Type B pancreatic cell (in vitro differentiated cells): ENCODE data around the gene ZBTB12. TPM values are rescaled to one million over a fixed set of nuclear protein-coding genes. Genes with fewer than 3 reads are reported as not detected.
A peak's percentile ranks its signal among the peaks of the same experiment; 100 is the strongest.
"Not testable (repeated sequence)": the region's sequence is repeated elsewhere in the genome, so short reads cannot be mapped to it uniquely, and the experiment has no call there.

ENCODE experiments used
- DNase-seq: peaks from one replicate; pipeline ENCODE4 v3.0.0; 2021; ENCODE audit warnings: mixed read lengths; ENCODE audit not compliant: unreplicated experiment; ENCODE audit errors: extremely low spot score
- H3K27ac Mint-ChIP-seq: 2 replicates; pipeline ENCODE4 v1.8.0; 2021; ENCODE audit warnings: mild to moderate bottlenecking, mixed read lengths
- H3K27me3 Mint-ChIP-seq: 2 replicates; pipeline ENCODE4 v1.8.0; 2021; ENCODE audit warnings: mixed read lengths
- H3K36me3 Mint-ChIP-seq: 2 replicates; pipeline ENCODE4 v1.8.0; 2021; ENCODE audit warnings: mixed read lengths
- H3K4me1 Mint-ChIP-seq: one replicate; pipeline ENCODE4 v1.8.0; 2021; ENCODE audit warnings: mixed read lengths; ENCODE audit not compliant: unreplicated experiment
- H3K4me3 Mint-ChIP-seq: 2 replicates; pipeline ENCODE4 v1.8.0; 2021; ENCODE audit warnings: mild to moderate bottlenecking, mixed read lengths
- H3K9me3 Mint-ChIP-seq: 2 replicates; pipeline ENCODE4 v1.8.0; 2021; ENCODE audit warnings: mixed read lengths
- total RNA-seq: library from RNA; stranded (reverse); gene quantifications from 2 replicates; pipeline ENCODE4 v1.2.1, GENCODE V29; 2021; ENCODE audit warnings: low replicate concordance
- TF ChIP-seq, protein P1 (sequence below): fragments of 200-600 bp; sonication (generic); conservative IDR thresholded peaks from 2 replicates; pipeline ENCODE4 v1.5.0; 2021; ENCODE audit warnings: antibody characterized with exemption, mild to moderate bottlenecking

Gene ZBTB12
- total RNA-seq, 1 donor from 2014 or later: 37.7 TPM

DNA sequence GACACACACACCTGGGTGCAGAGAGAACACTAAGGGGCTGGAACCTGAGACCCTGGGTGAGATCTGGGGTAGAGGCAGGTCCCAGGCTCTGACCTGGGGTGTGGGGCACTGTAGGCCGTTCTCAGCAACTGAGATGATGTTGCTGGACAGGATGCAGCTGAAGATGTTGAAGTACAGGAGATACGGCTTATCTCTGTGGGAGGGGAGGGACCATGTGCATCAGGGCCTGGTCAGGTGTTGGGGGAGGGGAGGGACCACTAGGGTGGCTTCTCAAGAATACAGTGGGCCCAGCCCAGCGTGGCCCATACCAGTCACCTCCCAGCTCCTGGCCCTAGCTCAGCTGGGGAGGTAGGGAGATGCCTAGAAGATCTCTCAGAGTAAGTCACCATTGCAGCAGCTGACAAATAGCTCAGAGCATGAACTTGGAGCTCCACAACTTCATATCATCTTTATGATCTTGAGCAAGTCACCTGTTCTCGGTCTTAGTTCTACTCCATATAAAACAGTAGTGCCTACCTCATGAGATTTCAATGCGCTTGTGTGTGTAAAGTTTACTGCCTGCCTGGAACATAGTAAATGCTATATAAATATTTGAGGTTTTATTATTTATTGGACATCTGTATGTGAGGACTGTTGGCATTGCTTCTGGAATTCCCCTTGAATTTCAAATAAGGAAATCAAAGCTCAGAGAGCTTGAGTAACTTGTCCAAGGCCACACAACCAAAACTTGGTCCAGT lies 26.9 kb downstream of the ZBTB12 start:
- no peak overlapping the region for H3K4me3 Mint-ChIP-seq
- no peaks in the 10 kb centered on the region for H3K36me3 Mint-ChIP-seq
- no peak for DNase-seq
- H3K9me3 Mint-ChIP-seq: no peaks in the 10 kb centered on the region
- no peaks in the 10 kb centered on the region for H3K27me3 Mint-ChIP-seq
- no peak overlapping the region for H3K27ac Mint-ChIP-seq
- TF ChIP-seq, protein P1, sequence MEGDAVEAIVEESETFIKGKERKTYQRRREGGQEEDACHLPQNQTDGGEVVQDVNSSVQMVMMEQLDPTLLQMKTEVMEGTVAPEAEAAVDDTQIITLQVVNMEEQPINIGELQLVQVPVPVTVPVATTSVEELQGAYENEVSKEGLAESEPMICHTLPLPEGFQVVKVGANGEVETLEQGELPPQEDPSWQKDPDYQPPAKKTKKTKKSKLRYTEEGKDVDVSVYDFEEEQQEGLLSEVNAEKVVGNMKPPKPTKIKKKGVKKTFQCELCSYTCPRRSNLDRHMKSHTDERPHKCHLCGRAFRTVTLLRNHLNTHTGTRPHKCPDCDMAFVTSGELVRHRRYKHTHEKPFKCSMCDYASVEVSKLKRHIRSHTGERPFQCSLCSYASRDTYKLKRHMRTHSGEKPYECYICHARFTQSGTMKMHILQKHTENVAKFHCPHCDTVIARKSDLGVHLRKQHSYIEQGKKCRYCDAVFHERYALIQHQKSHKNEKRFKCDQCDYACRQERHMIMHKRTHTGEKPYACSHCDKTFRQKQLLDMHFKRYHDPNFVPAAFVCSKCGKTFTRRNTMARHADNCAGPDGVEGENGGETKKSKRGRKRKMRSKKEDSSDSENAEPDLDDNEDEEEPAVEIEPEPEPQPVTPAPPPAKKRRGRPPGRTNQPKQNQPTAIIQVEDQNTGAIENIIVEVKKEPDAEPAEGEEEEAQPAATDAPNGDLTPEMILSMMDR: no peak
- peaks cover 4% of the 10 kb centered on the region for H3K4me1 Mint-ChIP-seq

DNA sequence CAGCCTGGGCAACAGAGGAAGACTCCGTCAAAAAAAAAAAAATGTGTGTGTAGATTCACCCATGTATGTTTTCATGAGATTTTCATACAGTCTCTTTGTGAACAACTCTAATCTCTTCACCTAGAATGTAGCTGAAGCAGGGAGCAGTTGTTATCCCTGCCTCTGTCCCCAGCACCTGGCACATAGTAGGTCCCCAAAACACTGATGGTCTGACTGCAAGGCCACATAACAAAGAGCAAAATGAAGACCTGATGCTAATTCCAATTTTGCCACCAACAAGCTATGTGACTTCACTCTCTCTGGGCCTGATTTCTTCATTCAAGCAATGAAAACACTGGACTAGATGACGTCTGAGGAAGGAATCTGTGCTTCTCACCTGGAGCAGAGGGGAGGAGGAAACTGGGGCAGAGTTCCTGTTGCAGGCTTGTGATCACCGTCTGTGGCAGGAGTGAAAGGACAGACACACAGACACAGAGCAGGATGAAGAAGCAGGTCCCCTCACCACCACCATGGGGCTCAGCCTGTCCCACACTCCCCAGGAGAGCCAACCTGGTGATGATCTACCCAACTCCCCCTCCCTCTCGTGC lies 27.7 kb downstream of the ZBTB12 start:
- no peaks in the 10 kb centered on the region for H3K36me3 Mint-ChIP-seq
- peaks cover 4% of the 10 kb centered on the region for H3K4me1 Mint-ChIP-seq
- H3K27ac Mint-ChIP-seq: peak overlapping the region; percentile 51
- DNase-seq: no peak
- H3K4me3 Mint-ChIP-seq: no peak overlapping the region
- H3K9me3 Mint-ChIP-seq: no peaks in the 10 kb centered on the region
- no peaks in the 10 kb centered on the region for H3K27me3 Mint-ChIP-seq
- TF ChIP-seq, protein P1: no peak

DNA sequence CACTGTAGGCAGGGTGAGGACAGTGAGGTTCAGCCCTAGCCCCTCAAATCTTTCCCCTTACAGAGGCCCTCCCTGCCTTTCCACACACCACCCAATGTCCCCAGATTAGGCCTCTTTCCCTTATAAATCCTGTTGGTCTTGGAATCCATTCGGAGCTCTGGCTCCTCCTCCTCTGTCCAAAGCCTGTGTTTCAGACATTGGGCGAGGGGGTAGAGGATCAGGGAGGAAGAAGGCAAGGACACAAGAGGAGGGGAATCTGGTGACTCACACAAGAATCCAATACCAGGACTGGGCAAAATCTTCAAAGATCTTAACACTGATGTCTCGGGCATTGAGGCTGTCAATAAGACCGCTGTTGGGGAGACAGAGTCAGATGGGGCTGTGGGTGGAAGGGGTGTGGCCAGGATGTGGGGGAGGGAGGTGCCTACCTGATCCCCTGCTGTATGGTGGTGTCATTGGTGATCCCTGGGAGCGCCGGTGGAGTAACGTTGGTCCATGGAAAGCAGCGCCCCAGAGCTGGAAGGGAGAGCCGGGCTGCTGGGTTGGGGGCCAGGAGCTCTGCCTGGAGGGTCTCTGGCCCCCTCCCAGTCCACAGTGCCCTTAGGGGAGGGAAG lies 30.7 kb downstream of the ZBTB12 start:
- no peaks in the 10 kb centered on the region for H3K27me3 Mint-ChIP-seq
- TF ChIP-seq, protein P1: no peak
- H3K4me1 Mint-ChIP-seq: peaks cover 4% of the 10 kb centered on the region
- peak overlapping the region; percentile 36 for H3K27ac Mint-ChIP-seq
- no peaks in the 10 kb centered on the region for H3K9me3 Mint-ChIP-seq
- H3K4me3 Mint-ChIP-seq: no peak overlapping the region
- no peaks in the 10 kb centered on the region for H3K36me3 Mint-ChIP-seq
- DNase-seq: no peak

DNA sequence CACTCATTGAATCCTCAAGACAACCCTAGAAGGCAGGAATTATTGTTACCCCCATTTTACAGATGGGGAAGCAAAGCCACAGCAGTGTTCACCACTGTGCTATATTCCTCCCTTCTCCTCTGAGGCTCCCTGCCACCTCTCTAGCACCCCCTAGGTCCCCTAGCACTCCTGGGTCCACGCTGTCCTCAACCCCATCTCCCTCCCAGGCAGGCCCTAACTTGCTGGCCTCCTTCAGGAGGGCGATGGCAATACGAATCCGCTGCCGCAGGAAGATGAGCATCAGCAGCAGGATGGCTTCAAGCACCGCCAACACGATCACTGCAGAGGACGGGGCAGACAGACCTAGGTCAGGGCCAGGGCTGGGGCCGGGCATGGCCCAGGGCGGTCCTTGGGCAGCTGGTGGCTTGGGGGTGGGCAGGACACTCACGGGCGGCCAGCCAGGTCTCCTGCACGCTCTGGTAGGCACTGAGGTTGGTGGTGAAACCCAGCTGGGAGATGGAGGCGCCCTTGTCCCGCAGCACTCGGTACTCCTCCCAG lies 31.4 kb downstream of the ZBTB12 start:
- TF ChIP-seq, protein P1: no peak
- H3K4me1 Mint-ChIP-seq: peaks cover 4% of the 10 kb centered on the region
- DNase-seq: no peak
- no peak overlapping the region for H3K4me3 Mint-ChIP-seq
- no peak overlapping the region for H3K27ac Mint-ChIP-seq
- H3K27me3 Mint-ChIP-seq: no peaks in the 10 kb centered on the region
- H3K36me3 Mint-ChIP-seq: no peaks in the 10 kb centered on the region
- no peaks in the 10 kb centered on the region for H3K9me3 Mint-ChIP-seq

DNA sequence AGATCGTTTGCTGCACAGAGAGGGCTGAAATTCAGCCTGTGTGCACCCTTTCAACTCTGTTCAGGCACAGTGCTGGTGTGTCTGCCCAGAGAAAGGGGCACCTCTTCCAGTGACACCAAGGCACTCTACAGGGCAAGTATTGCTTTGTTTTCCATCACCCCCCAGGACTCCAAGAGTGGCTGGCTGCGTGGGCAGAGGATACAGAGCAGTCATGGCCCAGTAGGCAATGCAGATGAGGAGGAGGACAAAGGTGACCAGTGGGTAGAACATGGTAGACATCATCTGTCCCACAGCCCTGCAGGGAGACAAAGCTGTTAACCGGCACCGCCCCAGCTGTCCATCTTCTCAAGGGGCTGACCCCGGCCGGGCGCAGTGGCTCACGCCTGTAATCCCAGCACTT lies 32.5 kb downstream of the ZBTB12 start:
- H3K4me1 Mint-ChIP-seq: peaks cover 9% of the 10 kb centered on the region
- H3K4me3 Mint-ChIP-seq: no peak overlapping the region
- no peak overlapping the region for H3K27ac Mint-ChIP-seq

DNA sequence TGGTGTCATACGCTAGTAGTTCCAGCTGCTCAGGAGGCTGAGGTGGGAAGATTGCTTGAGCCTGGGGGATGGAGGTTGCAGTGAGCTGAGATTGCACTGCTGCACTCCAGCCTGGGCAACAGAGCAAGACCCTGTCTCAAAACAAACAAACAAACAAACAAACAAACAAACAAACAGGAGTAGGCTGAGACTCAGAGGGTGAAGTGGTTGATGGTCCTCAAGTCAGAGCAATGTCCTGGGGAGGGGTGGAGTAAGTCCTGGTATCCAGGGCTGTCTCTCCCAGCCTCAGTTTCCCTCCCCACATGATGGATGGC lies 33.3 kb downstream of the ZBTB12 start:
- H3K27ac Mint-ChIP-seq, H3K4me3 Mint-ChIP-seq, H3K36me3 Mint-ChIP-seq, H3K9me3 Mint-ChIP-seq, H3K27me3 Mint-ChIP-seq, DNase-seq: not testable (repeated sequence)
- peaks cover 11% of the 10 kb centered on the region for H3K4me1 Mint-ChIP-seq

More for the DNA sequence above, 32.5 kb downstream of the ZBTB12 start:
- no peak for DNase-seq
- TF ChIP-seq, protein P1: no peak
- no peaks in the 10 kb centered on the region for H3K36me3 Mint-ChIP-seq
- H3K9me3 Mint-ChIP-seq: no peaks in the 10 kb centered on the region
- no peaks in the 10 kb centered on the region for H3K27me3 Mint-ChIP-seq
